Measurements from ENCODE around the gene SPATA32.

GRCh38 chr17:45233423-45233924, 28.4 kb downstream of the SPATA32 start:
- TF ChIP-seq, protein P1, sequence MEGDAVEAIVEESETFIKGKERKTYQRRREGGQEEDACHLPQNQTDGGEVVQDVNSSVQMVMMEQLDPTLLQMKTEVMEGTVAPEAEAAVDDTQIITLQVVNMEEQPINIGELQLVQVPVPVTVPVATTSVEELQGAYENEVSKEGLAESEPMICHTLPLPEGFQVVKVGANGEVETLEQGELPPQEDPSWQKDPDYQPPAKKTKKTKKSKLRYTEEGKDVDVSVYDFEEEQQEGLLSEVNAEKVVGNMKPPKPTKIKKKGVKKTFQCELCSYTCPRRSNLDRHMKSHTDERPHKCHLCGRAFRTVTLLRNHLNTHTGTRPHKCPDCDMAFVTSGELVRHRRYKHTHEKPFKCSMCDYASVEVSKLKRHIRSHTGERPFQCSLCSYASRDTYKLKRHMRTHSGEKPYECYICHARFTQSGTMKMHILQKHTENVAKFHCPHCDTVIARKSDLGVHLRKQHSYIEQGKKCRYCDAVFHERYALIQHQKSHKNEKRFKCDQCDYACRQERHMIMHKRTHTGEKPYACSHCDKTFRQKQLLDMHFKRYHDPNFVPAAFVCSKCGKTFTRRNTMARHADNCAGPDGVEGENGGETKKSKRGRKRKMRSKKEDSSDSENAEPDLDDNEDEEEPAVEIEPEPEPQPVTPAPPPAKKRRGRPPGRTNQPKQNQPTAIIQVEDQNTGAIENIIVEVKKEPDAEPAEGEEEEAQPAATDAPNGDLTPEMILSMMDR (conservative IDR thresholded peaks at IDR 0.05) = no peak
- no peak for TF ChIP-seq EZH2 (IDR thresholded peaks at IDR 0.05; ENCODE audit: low read depth)

All from PC-9 (cell line).